SU-DHL-6 (cell line): Measurements from ENCODE around the gene ANTXR1.

Experiments used
- EZH2phosphoT487 ChIP-seq: fragments of 200-600 bp; sonication (generic), shearing (Covaris generic); conservative IDR thresholded peaks from 2 replicates; pipeline ENCODE4 v1.6.1; 2018; ENCODE audit warnings: mild to moderate bottlenecking, antibody characterized with exemption, low read length, moderate library complexity, mixed read lengths
- TF ChIP-seq, protein P1 (sequence below): fragments of 200-600 bp; sonication (generic); IDR thresholded peaks from one replicate; pipeline ENCODE4 v1.5.1; 2017; ENCODE audit warnings: antibody characterized with exemption, mild to moderate bottlenecking, low read length, moderate library complexity; ENCODE audit not compliant: insufficient read depth, poor library complexity, severe bottlenecking

- TF ChIP-seq, protein P1, sequence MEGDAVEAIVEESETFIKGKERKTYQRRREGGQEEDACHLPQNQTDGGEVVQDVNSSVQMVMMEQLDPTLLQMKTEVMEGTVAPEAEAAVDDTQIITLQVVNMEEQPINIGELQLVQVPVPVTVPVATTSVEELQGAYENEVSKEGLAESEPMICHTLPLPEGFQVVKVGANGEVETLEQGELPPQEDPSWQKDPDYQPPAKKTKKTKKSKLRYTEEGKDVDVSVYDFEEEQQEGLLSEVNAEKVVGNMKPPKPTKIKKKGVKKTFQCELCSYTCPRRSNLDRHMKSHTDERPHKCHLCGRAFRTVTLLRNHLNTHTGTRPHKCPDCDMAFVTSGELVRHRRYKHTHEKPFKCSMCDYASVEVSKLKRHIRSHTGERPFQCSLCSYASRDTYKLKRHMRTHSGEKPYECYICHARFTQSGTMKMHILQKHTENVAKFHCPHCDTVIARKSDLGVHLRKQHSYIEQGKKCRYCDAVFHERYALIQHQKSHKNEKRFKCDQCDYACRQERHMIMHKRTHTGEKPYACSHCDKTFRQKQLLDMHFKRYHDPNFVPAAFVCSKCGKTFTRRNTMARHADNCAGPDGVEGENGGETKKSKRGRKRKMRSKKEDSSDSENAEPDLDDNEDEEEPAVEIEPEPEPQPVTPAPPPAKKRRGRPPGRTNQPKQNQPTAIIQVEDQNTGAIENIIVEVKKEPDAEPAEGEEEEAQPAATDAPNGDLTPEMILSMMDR = no peak
- no peak for TF ChIP-seq EZH2phosphoT487
Observed at GRCh38 chr2:69013142-69013839, at the start of gene ANTXR1.
